Ishikawa (cell line): Measurements from ENCODE around the gene MANEAL.

Source experiments
- CEBPB ChIP-seq: IDR thresholded peaks from 2 replicates; pipeline ENCODE4 v1.6.1; 2012
- EP300 ChIP-seq: IDR thresholded peaks from 2 replicates; pipeline ENCODE4 v1.6.1; 2012; ENCODE audit warnings: borderline replicate concordance
- FOXM1 ChIP-seq: IDR thresholded peaks from 2 replicates; pipeline ENCODE4 v1.6.1; 2012; ENCODE audit warnings: low read depth, borderline replicate concordance
- TCF12 ChIP-seq: IDR thresholded peaks from 2 replicates; pipeline ENCODE4 v1.6.1; 2012; ENCODE audit warnings: low read depth
- YY1 ChIP-seq: IDR thresholded peaks from 2 replicates; pipeline ENCODE4 v1.6.1; 2012; ENCODE audit warnings: low read depth
- TF ChIP-seq, protein P1 (sequence below): IDR thresholded peaks from 2 replicates; pipeline ENCODE4 v1.6.1; 2012

MANEAL gene

DNA sequence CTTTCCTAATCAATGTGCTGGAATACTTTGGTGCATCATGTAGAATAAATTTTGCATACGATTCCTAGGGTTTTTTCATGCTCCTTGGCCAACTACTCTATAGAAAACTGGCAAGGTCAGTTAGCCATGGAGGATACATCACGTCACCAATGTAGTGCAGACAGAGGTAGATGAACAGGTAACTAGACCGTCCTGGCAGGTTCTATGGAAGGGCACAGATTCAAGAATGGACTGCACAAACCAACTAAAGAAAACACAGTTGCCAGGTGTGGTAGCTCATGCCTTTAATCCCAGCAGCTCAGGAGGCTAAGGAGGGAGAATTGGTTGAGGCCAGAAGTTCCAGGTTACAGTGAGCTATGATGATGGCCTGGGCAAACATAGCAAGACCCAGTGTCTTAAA lies 55.8 kb downstream of the MANEAL start:
- TF ChIP-seq YY1: no peak

DNA sequence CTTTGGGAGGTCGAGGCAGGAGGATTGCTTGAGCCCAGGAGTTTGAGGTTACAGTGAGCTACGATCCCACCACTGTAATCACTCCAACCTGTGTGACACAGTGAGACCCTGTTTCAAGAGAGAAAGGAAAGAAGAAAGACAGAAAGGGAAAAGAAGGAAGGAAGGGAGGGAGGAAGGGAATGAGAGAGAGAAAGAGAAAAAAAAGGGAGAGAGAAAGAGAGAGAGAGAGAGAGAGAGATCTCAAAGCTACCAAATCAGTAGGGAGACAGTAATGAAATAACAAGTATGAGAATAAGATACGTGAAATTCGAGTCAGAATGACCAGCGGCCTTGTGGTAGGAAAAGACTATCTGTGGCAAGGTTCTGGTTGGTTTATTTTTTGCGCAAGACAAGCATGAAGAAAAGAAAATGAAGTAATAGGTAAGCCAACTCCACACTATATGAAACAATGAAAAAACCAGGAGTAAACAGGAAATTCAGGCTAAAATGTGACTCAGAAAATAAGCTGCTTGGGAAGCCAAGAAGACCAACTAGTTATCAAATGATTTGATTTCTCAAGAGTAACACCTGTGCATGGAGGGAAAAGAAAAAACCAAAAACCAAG lies 56.8 kb downstream of the MANEAL start:
- TF ChIP-seq TCF12: no peak
- TF ChIP-seq, protein P1, sequence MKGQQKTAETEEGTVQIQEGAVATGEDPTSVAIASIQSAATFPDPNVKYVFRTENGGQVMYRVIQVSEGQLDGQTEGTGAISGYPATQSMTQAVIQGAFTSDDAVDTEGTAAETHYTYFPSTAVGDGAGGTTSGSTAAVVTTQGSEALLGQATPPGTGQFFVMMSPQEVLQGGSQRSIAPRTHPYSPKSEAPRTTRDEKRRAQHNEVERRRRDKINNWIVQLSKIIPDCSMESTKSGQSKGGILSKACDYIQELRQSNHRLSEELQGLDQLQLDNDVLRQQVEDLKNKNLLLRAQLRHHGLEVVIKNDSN: no peak
- TF ChIP-seq CEBPB: 0 out of 2 replicates have a peak, but pooled peaks have one; percentile 22
- no peak for TF ChIP-seq EP300
- no peak for TF ChIP-seq FOXM1
